ENCODE measurements around the gene RALA. TPM values are rescaled to one million over a fixed set of nuclear protein-coding genes. Genes with fewer than 3 reads are reported as not detected.

RALA gene
- polyA plus RNA-seq, 1 experiment: 59.2 TPM

DNA sequence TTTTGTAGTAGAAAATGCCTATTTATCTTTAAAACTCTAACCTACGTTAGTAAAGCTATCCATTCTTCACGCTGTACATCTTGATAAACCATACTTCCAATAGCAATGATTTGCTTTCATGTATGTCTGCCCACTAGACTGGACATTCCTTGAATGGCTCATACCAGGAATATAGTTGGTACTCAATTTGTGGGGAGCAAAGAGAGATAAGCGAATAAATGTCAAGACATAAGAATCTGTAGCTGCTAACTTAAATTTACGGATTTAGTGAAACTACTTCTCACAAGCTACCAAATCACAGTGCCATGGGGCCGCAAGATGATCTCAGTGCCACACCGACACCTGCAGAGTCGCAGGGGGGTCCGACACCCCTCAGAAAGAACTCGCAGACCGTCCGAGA lies 763 bp upstream of the RALA start:
- no peaks in the 10 kb centered on the region for H3K27me3 ChIP-seq (ENCODE audit: control insufficient read depth, insufficient read depth, low read length)
- no peak for TF ChIP-seq CTCF (IDR thresholded peaks at IDR 0.05; ENCODE audit: low read depth, low read length)
- H3K27ac ChIP-seq (ENCODE audit: low read depth, low read length): peak overlapping the region; percentile 97
- H3K9me3 ChIP-seq (ENCODE audit: control insufficient read depth, insufficient read depth, low read length): no peaks in the 10 kb centered on the region
- POLR2A ChIA-PET: interaction anchor here (1.1 to 3.7 kb wide), 12 partner anchors 9 to 123 kb away, joined by 3 to 19 read pairs (median 6); no protein-coding TSS in a partner anchor
- no peak for DNase-seq (ENCODE audit: low read depth, low spot score)
- peak overlapping the region; percentile 76 for H3K4me3 ChIP-seq (ENCODE audit: low read depth, low read length)
- CTCF ChIA-PET: interaction anchor here (0.7 to 3.6 kb wide), 4 partner anchors 27 to 123 kb away, joined by 3 to 24 read pairs (median 3); no protein-coding TSS in a partner anchor

GRCh38 chr7:39623732-39624441 lies 515 bp downstream of the RALA start:
- Histone ChIP-seq H3K4me3 (ENCODE audit: low read depth, low read length) (peak overlapping the region; percentile 76), H3K27ac (ENCODE audit: low read depth, low read length) (peak overlapping the region; percentile 97)
- no peak for TF ChIP-seq CTCF (IDR thresholded peaks at IDR 0.05; ENCODE audit: low read depth, low read length)

GRCh38 chr7:39624442-39624807 lies 1.1 kb downstream of the RALA start:
- POLR2A ChIA-PET: interaction anchor here (1.1 to 3.6 kb wide), 4 partner anchors 31 to 117 kb away, joined by 5 to 19 read pairs (median 6); no protein-coding TSS in a partner anchor
- H3K27ac ChIP-seq (ENCODE audit: low read depth, low read length): no peak overlapping the region
- no peak for TF ChIP-seq CTCF (IDR thresholded peaks at IDR 0.05; ENCODE audit: low read depth, low read length)
- DNase-seq (ENCODE audit: low read depth, low spot score): no peak
- H3K9me3 ChIP-seq (ENCODE audit: control insufficient read depth, insufficient read depth, low read length): no peaks in the 10 kb centered on the region; the same call in 1 of the 2 replicates
- H3K4me3 ChIP-seq (ENCODE audit: low read depth, low read length): peak overlapping the region; percentile 76
- no peaks in the 10 kb centered on the region for H3K27me3 ChIP-seq (ENCODE audit: control insufficient read depth, insufficient read depth, low read length)
- CTCF ChIA-PET: interaction anchor here (0.8 to 3.6 kb wide), 6 partner anchors 11 to 123 kb away, joined by 3 to 24 read pairs (median 4); no protein-coding TSS in a partner anchor

More at GRCh38 chr7:39623732-39624441, 515 bp downstream of the RALA start:
- Histone ChIP-seq H3K9me3 (ENCODE audit: control insufficient read depth, insufficient read depth, low read length) (no peaks in the 10 kb centered on the region; the same call in 1 of the 2 replicates), H3K27me3 (ENCODE audit: control insufficient read depth, insufficient read depth, low read length) (no peaks in the 10 kb centered on the region)
- DNase-seq (ENCODE audit: low read depth, low spot score): no peak
- POLR2A ChIA-PET: interaction anchor here (0.7 to 3.7 kb wide), 14 partner anchors 10 to 404 kb away, joined by 3 to 19 read pairs (median 6); no protein-coding TSS in a partner anchor
- CTCF ChIA-PET: interaction anchor here (0.8 to 3.6 kb wide), 6 partner anchors 10 to 124 kb away, joined by 3 to 24 read pairs (median 4); no protein-coding TSS in a partner anchor

- Histone ChIP-seq H3K4me3 (ENCODE audit: low read depth, low read length) (peak overlapping the region; percentile 76), H3K27ac (ENCODE audit: low read depth, low read length) (no peak overlapping the region), H3K9me3 (ENCODE audit: control insufficient read depth, insufficient read depth, low read length) (no peaks in the 10 kb centered on the region; the same call in 1 of the 2 replicates), H3K27me3 (ENCODE audit: control insufficient read depth, insufficient read depth, low read length) (no peaks in the 10 kb centered on the region)
- no peak for TF ChIP-seq CTCF (IDR thresholded peaks at IDR 0.05; ENCODE audit: low read depth, low read length)
- ChIA-PET CTCF (interaction anchor here (0.8 to 3.6 kb wide), 5 partner anchors 40 to 122 kb away, joined by 3 to 24 read pairs (median 5); no protein-coding TSS in a partner anchor), POLR2A (interaction anchor here (0.6 kb wide), 1 partner anchor 360 kb away, joined by 3 read pairs; no protein-coding TSS in a partner anchor)
- no peak for DNase-seq (ENCODE audit: low read depth, low spot score)
Measured at GRCh38 chr7:39624935-39625694, 1.7 kb downstream of the RALA start.
